ENCODE measurements around the gene ARHGAP40. TPM values are rescaled to one million over a fixed set of nuclear protein-coding genes. Genes with fewer than 3 reads are reported as not detected.

Gene ARHGAP40
- total RNA-seq, 1 experiment from 2014 or later, result not detected

DNA sequence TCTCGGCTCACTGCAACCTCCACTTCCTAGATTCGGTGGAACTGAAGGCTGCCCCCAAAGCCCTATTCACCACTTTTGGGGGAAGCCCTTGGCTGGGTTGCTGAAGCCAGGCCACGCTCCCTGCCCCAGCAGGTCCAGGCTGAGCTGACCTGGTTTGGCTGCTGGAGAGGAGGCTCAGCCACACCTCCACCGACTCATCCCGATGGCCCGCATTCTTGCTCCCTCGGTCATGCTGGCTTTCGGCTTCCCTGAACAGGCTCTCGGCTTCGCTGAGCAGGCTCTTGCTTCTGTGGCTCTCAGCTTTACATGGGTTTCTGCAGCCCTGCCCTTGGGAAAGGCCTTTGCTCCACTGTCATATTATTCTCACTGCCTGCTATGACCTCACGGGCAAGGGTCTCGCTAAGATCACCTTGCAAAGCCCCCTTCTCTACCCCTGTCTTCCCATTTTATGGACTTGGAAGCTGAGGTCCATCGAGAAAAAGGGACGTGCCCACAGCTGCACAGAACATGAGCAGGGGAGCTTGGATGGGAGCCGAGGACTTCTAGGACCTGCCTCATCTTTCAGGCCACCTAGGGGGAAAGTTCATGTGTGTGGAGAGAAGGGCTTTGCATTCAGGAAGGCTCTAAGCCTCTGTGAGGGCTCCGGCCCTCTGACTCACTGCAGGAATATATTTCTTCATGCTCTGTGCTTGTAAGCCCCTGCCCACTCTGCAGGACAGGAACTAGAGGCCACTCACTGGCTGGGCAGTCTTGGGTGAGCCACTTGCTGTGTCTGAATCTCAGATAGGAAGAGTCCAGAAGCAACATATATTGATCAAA, 15.6 kb downstream of the ARHGAP40 start:
- DNase-seq (ENCODE audit: low spot score), result no peak

GRCh38 chr20:38617830-38618196, 16.2 kb downstream of the ARHGAP40 start:
- no peak for DNase-seq (ENCODE audit: low spot score)

GRCh38 chr20:38620441-38620840, 18.8 kb downstream of the ARHGAP40 start:
- no peak for DNase-seq (ENCODE audit: low spot score)

- DNase-seq (ENCODE audit: low spot score), result no peak
Measured at GRCh38 chr20:38623061-38623460, 21.5 kb downstream of the ARHGAP40 start.

DNA sequence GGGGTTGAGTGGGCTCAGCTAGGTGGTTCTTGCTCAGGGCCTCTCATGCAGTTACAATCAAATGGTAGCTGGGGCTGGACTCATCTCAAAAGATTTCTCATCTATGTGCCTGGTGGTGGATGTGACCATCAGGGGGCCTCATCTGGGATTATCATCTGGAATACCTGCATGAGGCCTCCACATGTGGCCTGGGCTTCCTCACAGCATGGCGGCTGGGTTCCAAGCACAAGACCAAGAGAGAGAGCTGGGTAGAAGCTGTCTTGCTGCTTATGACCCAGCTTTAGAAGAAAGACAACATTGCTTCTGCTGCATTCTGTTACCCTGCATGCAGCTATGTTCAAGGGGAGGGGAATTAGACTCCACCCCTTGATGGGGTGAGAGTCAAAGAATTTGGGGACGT, 22.5 kb downstream of the ARHGAP40 start:
- no peak for DNase-seq (ENCODE audit: low spot score)

DNA sequence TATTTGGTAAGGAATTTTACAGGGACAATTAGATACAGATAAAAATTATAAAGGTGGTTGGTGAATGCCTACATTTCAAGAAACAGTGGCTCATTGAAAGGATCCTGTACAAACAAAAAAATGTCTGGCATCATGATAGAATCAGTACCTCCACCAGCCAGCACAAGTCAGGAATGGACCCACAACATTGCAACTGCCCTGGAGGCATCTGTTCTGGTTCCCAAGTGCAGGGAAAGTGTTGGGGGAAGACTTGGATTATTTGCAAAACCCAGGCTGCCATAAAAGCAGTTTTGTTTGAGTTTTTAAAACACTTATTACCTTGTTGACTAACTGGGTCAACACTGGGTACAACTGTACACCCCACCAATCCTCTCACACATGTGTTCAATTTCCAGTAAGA, 24.3 kb downstream of the ARHGAP40 start:
- no peak for DNase-seq (ENCODE audit: low spot score)

DNA sequence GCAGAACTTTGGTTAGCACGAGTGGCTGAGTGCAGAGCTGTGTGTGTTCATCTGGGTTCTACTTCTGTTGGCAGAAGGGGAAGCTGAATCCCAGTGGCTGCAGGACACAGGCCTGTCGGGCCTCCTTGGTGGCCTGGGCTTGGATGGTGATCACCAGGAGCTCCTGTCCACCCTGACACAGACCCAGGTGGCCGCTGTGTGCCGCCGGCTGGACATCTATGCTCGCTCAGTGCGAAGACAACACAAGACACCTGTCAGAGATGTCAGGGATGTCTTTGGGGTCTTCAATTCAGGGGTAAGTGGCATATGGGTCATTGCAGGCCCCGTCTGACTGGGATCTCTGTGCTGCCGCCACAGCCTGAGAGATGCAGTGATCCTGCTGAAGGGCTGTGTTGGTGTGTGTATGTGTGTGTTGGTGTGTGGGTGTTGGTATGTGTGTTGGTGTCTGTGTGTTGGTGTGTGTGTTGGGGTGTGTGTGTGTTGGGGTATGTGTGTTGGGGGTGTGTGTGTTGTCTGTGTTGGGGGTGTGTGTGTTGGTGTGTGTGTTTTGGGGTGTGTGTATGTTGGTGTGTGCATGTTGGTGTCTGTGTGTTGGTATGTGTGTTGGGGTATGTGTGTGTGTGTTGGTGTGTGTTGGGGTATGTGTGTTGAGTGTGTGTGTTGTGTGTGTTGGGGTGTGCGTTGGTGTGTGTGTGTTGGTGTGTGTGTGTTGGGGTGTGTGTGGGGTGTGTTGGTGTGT, 25.5 kb downstream of the ARHGAP40 start:
- no peak for DNase-seq (ENCODE audit: low spot score)

DNA sequence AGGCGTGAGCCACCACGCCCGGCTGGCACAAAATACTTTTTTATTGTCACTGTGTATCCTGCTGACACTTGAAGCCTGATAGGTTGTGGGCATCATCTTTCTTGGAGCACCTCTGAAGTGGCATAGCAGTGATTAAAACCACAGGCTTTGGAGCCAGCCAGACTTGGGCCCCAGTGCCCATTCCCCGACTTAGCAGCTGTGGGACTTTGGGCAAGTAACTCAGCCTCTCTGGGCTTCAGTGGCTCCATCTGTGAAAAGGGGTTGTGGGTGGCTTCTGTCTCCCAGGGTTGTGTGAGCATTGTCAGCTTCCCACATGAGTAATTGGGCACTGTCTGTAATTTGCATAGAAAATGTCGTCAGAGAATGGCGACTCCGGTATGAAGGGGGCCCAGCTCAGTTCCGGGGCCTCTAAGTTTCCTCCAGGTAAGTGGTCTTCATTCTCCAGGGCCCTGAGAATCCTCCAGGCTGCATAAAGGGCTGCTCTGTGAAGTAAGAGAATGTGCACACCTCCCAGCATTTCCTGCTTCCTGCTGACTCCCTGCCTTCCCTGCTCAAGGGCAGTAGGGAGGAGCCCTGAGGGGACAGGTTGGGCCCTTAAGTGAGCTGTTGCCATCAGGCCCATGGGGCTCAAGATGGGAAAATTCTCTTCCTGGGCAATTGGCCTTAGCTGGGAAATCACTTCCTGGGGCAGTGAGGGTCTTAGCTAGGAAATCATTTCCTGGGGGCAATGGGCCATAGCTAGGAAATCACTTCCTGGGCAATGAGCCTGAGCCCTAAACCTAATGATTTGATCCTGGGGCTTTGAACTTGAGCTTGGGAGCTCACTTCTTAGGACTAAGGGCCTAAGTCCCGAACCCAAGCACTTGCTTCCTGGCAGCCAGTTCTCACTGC, 27.2 kb downstream of the ARHGAP40 start:
- no peak for DNase-seq (ENCODE audit: low spot score)

- no peak for DNase-seq (ENCODE audit: low spot score)
Measured at GRCh38 chr20:38629979-38630378, 28.4 kb downstream of the ARHGAP40 start.

DNA sequence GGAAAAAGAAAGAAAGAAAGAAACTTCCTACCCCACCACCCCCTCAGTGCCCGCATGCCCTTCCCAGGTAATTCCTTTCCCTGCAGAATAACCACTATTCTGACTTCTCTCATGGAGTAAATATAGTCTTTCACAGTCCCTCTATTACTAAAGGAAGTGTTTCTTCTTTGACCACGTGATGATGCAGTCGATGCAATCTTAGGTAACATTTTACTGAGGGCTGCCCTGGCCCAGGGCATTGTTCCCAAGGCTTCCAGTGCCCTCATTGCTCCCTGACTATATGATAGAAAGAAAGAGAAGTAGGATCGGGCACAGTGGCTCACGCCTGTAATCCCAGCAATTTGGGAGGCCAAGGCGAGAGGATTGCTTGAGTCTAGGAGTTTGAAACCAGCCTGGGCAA, 29.1 kb downstream of the ARHGAP40 start:
- no peak for DNase-seq (ENCODE audit: low spot score)

DNA sequence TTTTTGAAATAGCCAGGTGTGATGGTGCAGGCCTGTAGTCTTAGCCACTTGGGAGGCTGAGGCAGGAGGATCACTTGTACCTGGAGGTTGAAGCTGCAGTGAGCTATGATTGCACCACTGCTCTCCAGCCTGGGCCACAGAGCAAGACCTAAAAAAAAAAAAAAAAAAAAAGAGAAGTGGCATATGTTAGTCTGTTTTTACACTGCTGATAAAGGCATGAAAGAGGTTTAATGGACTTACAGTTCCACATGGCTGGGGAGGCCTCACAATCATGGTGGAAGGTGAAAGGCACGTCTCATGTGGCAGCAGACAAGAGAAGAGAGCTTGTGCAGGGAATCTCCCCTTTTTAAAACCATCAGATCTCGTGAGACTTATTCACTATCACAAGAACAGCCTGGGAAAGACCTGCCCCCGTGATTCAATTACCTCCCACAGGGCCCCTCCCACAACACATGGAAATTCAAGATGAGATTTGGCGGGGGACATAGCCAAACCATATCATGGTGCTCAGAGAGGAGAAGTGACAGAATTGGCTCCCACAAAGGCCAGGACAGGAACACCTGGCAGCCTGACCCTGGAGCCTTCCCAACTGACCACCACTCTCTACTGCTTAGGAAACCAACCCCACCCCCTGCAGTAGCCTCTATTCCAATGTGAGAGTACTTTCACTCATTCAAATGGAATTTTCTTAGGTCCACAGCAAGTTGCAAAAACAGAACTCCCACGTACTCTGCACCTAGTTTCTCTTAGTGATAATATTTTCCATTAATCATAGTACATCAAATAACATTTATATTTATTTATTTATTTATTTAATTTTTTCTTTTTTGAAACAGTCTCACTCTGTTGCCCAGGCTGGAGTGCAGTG, 29.8 kb downstream of the ARHGAP40 start:
- no peak for DNase-seq (ENCODE audit: low spot score)

- peak; percentile 50 for DNase-seq (ENCODE audit: low spot score)
Measured at GRCh38 chr20:38633577-38634093, 32.0 kb downstream of the ARHGAP40 start.

DNA sequence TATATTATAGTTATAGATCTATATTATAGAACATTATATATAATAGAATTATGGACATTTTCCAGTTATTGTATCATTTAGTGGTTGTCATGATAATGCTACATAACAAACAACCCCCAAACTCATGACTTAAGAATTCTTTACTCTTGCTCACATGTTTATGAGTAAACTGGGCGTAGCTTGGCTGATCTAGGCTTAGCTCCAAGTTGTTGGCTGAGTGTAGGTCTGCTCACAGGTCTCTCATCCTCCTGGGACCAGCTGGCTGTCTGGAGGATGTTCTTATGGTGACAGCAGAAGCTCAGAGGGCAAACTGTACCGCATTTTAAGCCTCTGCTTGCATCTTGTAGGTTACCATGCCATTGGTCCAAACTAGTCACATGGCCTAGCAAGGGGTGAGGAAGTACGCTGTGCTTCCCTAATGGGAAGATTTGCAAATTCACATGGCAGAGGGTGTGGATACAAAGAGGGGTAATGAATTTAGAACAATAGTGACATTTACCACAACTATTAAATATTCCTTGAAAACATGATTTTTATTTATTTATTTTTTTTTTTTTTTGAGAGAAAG, 34.2 kb downstream of the ARHGAP40 start:
- DNase-seq (ENCODE audit: low spot score), result no peak

GRCh38 chr20:38640521-38640920, 38.9 kb downstream of the ARHGAP40 start:
- DNase-seq (ENCODE audit: low spot score), result no peak

DNA sequence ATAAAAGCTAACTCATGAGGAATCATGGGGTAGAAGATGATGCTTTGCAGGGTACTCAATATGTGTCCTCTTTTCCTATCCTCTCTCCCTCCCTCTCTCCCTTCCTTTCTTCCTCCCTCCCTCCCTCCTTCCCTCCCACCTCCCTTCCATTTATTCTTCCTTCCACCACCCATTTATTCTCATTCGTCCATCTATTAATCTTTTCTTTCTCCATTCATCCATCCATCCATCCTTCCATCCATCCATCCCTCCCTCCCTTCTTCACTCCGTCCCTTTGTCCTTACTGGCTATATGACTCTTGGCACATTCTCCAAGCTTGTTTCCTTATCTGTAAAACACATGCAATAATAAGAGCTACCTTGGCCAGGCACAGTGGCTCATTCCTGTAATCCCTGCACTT, 40.9 kb downstream of the ARHGAP40 start:
- DNase-seq (ENCODE audit: low spot score), result no peak

- DNase-seq (ENCODE audit: low spot score), result no peak
Measured at GRCh38 chr20:38644588-38645260, 43.1 kb downstream of the ARHGAP40 start.

DNA sequence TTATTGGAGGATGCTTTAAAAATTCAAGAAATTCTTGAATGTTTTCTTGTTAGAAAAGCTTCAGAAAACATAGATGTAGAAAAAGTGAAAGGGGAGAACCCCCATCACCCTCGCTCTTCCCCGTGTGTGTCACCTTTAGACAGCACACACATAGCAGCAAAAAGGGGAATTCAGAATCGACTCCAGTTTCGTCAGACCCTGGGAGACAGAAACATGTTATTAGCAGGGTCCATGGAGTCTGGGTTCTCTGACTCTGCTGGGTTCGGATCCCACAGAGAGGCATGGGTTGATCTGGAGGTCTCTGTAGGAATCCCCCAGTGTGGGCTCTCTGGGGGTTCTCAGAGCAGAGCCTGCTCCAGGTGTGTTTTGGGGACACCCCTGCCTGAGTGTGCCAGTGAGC, 43.7 kb downstream of the ARHGAP40 start:
- DNase-seq (ENCODE audit: low spot score), result no peak

- DNase-seq (ENCODE audit: low spot score), result peak; percentile 63
Measured at GRCh38 chr20:38645980-38646858, 44.6 kb downstream of the ARHGAP40 start.

DNA sequence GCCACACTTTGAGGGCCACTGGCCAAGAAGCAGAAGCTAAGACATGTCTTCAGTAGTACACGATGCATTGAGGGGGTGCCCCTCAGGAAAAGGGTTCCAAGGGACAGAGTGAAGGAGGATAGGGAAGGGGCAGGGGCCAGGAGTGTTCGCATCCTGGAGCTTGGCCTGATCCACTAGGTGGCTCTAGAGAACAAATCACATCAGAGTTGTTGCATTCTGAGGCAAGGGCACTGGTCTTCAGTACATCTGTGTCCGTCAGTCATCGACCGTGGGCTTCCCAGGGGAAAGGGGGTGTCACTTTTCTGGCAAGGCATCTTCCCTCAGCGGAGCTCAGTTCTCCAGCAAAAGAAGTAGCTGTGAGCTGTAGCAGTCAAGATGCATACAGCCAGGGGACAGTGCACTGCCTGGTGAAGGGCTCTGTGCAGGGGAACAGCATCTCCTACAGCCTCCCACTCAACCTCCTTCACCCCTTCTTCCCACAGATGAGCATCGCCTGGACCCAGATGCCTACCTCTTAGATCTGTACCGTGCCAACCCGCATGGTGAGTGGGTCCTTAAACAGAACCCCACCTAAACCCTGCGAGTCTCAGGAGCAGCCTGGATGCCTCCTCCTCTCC, 47.8 kb downstream of the ARHGAP40 start:
- peak; percentile 32 for DNase-seq (ENCODE audit: low spot score)

All from H4 (cell line).